ENCODE data around the gene MCF2L2.

MCF2L2 gene

GRCh38 chr3:183396662-183397391, 31.6 kb downstream of the MCF2L2 start:
- FAIRE-seq, result no peak
- TF ChIP-seq POLR2A (IDR thresholded peaks at IDR 0.05; ENCODE audit: low read depth, low read length), result no peak
- DNase-seq (ENCODE audit: insufficient read length, low spot score), result no peak

- DNase-seq (ENCODE audit: insufficient read length, low spot score) (no peak), FAIRE-seq (no peak)
- TF ChIP-seq POLR2A (IDR thresholded peaks at IDR 0.05; ENCODE audit: low read depth, low read length), result no peak
Measured at GRCh38 chr3:183394150-183394549, 34.3 kb downstream of the MCF2L2 start.

DNA sequence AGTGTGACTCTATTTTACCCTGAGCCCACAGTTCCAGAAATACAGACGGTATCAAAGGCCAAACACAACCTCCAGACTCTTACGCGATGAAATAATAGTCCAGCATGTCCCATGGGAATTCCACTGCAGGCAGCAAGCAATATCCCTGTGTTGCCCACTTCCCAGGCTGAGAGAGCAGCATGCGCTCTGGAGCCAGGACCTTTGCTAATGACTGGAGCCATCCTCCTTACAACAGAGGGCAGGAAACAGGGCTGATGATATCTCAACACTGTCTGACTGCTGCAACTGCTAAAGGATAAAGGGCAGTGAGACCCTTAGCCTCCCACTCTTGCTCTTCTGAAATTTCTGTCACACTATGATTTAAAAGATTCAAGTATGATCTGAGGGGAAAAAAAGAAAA, 34.8 kb downstream of the MCF2L2 start:
- FAIRE-seq (no peak), DNase-seq (ENCODE audit: insufficient read length, low spot score) (no peak)
- TF ChIP-seq POLR2A (IDR thresholded peaks at IDR 0.05; ENCODE audit: low read depth, low read length), result no peak

GRCh38 chr3:183392186-183393034, 36.0 kb downstream of the MCF2L2 start:
- FAIRE-seq, result no peak
- TF ChIP-seq POLR2A (IDR thresholded peaks at IDR 0.05; ENCODE audit: low read depth, low read length), result no peak
- no peak for DNase-seq (ENCODE audit: insufficient read length, low spot score)

- DNase-seq (ENCODE audit: insufficient read length, low spot score) (no peak), FAIRE-seq (no peak)
- no peak for TF ChIP-seq POLR2A (IDR thresholded peaks at IDR 0.05; ENCODE audit: low read depth, low read length)
Measured at GRCh38 chr3:183391460-183391859, 37.0 kb downstream of the MCF2L2 start.

- no peak for FAIRE-seq
- DNase-seq (ENCODE audit: insufficient read length, low spot score), result no peak
- no peak for TF ChIP-seq POLR2A (IDR thresholded peaks at IDR 0.05; ENCODE audit: low read depth, low read length)
Measured at GRCh38 chr3:183390844-183391243, 37.6 kb downstream of the MCF2L2 start.

- DNase-seq (ENCODE audit: insufficient read length, low spot score), result no peak
- TF ChIP-seq POLR2A (IDR thresholded peaks at IDR 0.05; ENCODE audit: low read depth, low read length), result no peak
- FAIRE-seq, result no peak
Measured at GRCh38 chr3:183388213-183388895, 40.1 kb downstream of the MCF2L2 start.

DNA sequence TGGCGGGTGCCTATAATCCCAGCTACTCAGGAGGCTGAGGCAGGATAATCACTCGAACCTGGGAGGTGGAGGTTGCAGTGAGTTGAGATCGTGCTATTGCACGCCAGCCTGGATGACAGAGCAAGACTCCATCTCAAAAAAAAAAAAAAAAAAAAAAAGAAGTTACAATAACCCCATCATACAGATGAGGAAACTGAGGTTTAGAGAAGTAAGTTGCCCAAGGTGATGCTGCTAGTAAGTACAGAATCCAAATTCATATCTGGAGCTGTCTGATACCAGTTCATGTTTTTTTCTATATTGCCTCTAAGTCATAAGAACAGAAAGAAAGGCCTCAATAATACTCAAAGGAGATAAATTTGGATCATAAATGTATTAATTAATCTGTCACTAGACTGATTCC, 40.6 kb downstream of the MCF2L2 start:
- DNase-seq (ENCODE audit: insufficient read length, low spot score) (no peak), FAIRE-seq (no peak)
- no peak for TF ChIP-seq POLR2A (IDR thresholded peaks at IDR 0.05; ENCODE audit: low read depth, low read length)

- DNase-seq (ENCODE audit: insufficient read length, low spot score), result no peak
- no peak for TF ChIP-seq POLR2A (IDR thresholded peaks at IDR 0.05; ENCODE audit: low read depth, low read length)
- no peak for FAIRE-seq
Measured at GRCh38 chr3:183386651-183387050, 41.8 kb downstream of the MCF2L2 start.

GRCh38 chr3:183385698-183386613, 42.5 kb downstream of the MCF2L2 start:
- no peak for TF ChIP-seq POLR2A (IDR thresholded peaks at IDR 0.05; ENCODE audit: low read depth, low read length)
- FAIRE-seq (peak; percentile 98), DNase-seq (ENCODE audit: insufficient read length, low spot score) (peak; percentile 40)

GRCh38 chr3:183381673-183382072, 46.7 kb downstream of the MCF2L2 start:
- TF ChIP-seq POLR2A (IDR thresholded peaks at IDR 0.05; ENCODE audit: low read depth, low read length), result no peak
- DNase-seq (ENCODE audit: insufficient read length, low spot score), result no peak
- no peak for FAIRE-seq

DNA sequence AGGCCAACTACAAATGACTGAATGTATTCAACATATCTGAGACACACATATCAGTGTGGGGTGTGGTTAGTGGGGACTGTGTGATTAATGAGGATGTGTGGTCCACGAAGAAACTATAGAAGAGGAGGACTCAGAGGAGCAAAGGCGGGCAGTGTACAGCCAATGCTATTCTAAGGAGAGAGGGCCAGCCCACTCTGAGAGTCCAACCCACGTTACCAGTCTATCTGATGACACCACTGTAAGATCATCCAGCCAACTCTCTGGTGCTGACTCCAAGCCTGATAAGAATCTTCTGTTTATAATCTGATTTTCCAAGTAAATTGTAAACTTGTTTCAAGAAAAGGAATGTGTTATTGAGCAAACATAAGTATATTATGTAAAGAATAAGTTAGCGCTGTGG, 47.2 kb downstream of the MCF2L2 start:
- peak; percentile 17 for DNase-seq (ENCODE audit: insufficient read length, low spot score)
- TF ChIP-seq POLR2A (IDR thresholded peaks at IDR 0.05; ENCODE audit: low read depth, low read length), result no peak
- peak; percentile 89 for FAIRE-seq

- no peak for TF ChIP-seq POLR2A (IDR thresholded peaks at IDR 0.05; ENCODE audit: low read depth, low read length)
- no peak for FAIRE-seq
Measured at GRCh38 chr3:183378951-183379350, 49.5 kb downstream of the MCF2L2 start.

More at GRCh38 chr3:183378951-183379350, 49.5 kb downstream of the MCF2L2 start:
- no peak for DNase-seq (ENCODE audit: insufficient read length, low spot score)
